ENCODE results near the gene CNTNAP2. TPM values are rescaled to one million over a fixed set of nuclear protein-coding genes. Genes with fewer than 3 reads are reported as not detected.

Gene CNTNAP2
- total and polyA plus RNA-seq, 2 of the 4 experiments (the other 2 are of a cell fraction), result not detected

DNA sequence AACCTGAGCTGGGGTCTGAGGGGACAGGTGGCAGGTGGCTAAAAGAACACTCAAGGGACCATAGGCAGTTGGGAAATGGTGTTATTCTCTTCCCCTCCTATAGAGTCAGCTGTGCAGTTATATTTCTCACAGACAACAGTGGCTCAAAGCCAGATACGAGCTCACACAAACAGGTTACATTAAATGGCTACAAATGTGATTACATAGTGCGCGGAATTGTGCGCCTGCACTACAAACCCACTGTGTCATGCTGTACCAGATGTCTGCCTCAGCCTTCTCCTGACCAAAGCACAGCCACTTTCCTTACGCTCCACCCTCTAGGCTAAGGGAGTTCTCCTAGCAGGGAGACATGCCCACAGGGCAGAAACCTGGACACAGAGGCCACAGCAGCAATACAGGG, 387.2 kb downstream of the CNTNAP2 start:
- H4K91ac ChIP-seq (ENCODE audit: insufficient read depth, low read depth, low read length), result no peak overlapping the region
- WGBS, 2 experiments (ENCODE audit: extremely low coverage in 2 of 2, insufficient read length in 1 of 2), result 83% methylated on average over 3 of the region's 5 CpGs; no CpG with 5 or more reads in 1 of the 2 experiments
- H3K9me3 ChIP-seq (ENCODE audit: control insufficient read depth, insufficient read depth, low read length), result peaks cover 37% of the 10 kb centered on the region
- no peak overlapping the region for H3K14ac ChIP-seq (replicated peaks; ENCODE audit: low read depth, low read length)
- H3K18ac ChIP-seq (ENCODE audit: low read depth, low read length), result no peak overlapping the region
- H2AK5ac ChIP-seq (ENCODE audit: low read depth, low read length), result no peak overlapping the region
- no peak overlapping the region for H3K23ac ChIP-seq (ENCODE audit: low read depth, low read length)
- no peaks in the 10 kb centered on the region for H3K79me1 ChIP-seq (ENCODE audit: low read depth in 1 of 2, low read length in 2 of 2)
- no peak overlapping the region for H3K56ac ChIP-seq (ENCODE audit: extremely low read depth, insufficient read depth, low read length)
- H3K9me1 ChIP-seq (ENCODE audit: insufficient read depth, low read length), result no peaks in the 10 kb centered on the region
- CTCF ChIA-PET, result no interaction called here
- no peak overlapping the region for H2BK5ac ChIP-seq (ENCODE audit: low read depth, low read length, poor library complexity, severe bottlenecking)
- no peaks in the 10 kb centered on the region for H4K20me1 ChIP-seq (ENCODE audit: insufficient read depth, low read length)
- no peak for TF ChIP-seq USF2 (IDR thresholded peaks at IDR 0.05; ENCODE audit: low read depth, low read length)
- no peak for TF ChIP-seq POLR2A (IDR thresholded peaks at IDR 0.05; ENCODE audit: low read depth, low read length)
- TF ChIP-seq NFE2L2 (IDR thresholded peaks at IDR 0.05; ENCODE audit: low read depth, low read length), result no peak
- TF ChIP-seq RCOR1 (IDR thresholded peaks at IDR 0.05; ENCODE audit: insufficient replicate concordance, low read length), result no peak
- no peak for TF ChIP-seq MAFK (IDR thresholded peaks at IDR 0.05; ENCODE audit: low read depth, low read length)
- TF ChIP-seq CHD1 (IDR thresholded peaks at IDR 0.05; ENCODE audit: low read depth, low read length), result no peak
- TF ChIP-seq, protein P1, sequence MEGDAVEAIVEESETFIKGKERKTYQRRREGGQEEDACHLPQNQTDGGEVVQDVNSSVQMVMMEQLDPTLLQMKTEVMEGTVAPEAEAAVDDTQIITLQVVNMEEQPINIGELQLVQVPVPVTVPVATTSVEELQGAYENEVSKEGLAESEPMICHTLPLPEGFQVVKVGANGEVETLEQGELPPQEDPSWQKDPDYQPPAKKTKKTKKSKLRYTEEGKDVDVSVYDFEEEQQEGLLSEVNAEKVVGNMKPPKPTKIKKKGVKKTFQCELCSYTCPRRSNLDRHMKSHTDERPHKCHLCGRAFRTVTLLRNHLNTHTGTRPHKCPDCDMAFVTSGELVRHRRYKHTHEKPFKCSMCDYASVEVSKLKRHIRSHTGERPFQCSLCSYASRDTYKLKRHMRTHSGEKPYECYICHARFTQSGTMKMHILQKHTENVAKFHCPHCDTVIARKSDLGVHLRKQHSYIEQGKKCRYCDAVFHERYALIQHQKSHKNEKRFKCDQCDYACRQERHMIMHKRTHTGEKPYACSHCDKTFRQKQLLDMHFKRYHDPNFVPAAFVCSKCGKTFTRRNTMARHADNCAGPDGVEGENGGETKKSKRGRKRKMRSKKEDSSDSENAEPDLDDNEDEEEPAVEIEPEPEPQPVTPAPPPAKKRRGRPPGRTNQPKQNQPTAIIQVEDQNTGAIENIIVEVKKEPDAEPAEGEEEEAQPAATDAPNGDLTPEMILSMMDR (conservative IDR thresholded peaks at IDR 0.05; ENCODE audit: low read depth, low read length), result no peak
- TF ChIP-seq FOS (IDR thresholded peaks at IDR 0.05; ENCODE audit: low read depth, low read length), result no peak
- TF ChIP-seq SMC3 (IDR thresholded peaks at IDR 0.05; ENCODE audit: low read depth, low read length), result no peak
- TF ChIP-seq CEBPB (IDR thresholded peaks at IDR 0.05; ENCODE audit: low read depth, low read length), result no peak
- no peak for TF ChIP-seq BHLHE40 (IDR thresholded peaks at IDR 0.05; ENCODE audit: low read depth, low read length)
- H2BK15ac ChIP-seq (ENCODE audit: low read depth, low read length), result no peak overlapping the region
- H4K5ac ChIP-seq (ENCODE audit: low read depth, low read length), result no peak overlapping the region
- H4K8ac ChIP-seq (ENCODE audit: low read depth in 2 of 2, low read length in 2 of 2), result no peak overlapping the region
- no peak overlapping the region for H2AFZ ChIP-seq (replicated peaks; ENCODE audit: low read length, poor library complexity)
- no peaks in the 10 kb centered on the region for H3K27me3 ChIP-seq (ENCODE audit: control insufficient read depth, insufficient read depth, low read length)
- POLR2A ChIA-PET (ENCODE audit: unreplicated experiment), result no interaction called here
- no peak overlapping the region for H3K4me2 ChIP-seq (ENCODE audit: low read depth, low read length)
- H3K4me3 ChIP-seq (ENCODE audit: insufficient read depth, low read depth, low read length), result no peak overlapping the region
- H2BK20ac ChIP-seq (ENCODE audit: low read depth, low read length), result no peak overlapping the region
- H3K4ac ChIP-seq (ENCODE audit: low read depth, low read length), result no peak overlapping the region
- no peak overlapping the region for H3K27ac ChIP-seq (ENCODE audit: insufficient read depth, low read length)
- in situ Hi-C loops (cut with MboI; ENCODE audit: low sequenced_read_pairs) (no loop called here), intact Hi-C loops (cut with micrococcal nuclease) (no loop called here), dilution Hi-C loops (cut with HindIII; ENCODE audit: low sequenced_read_pairs, unreplicated experiment) (no loop called here)
- H2BK120ac ChIP-seq (ENCODE audit: low read depth, low read length), result no peak overlapping the region
- H3K4me1 ChIP-seq (ENCODE audit: control insufficient read depth, insufficient read depth, low read length), result no peaks in the 10 kb centered on the region
- BruUV-seq (replicated peaks), result no TSS peak
- DNase-seq (no peak), ATAC-seq (ENCODE audit: low read depth) (no peak)
- no peaks in the 10 kb centered on the region for H3K36me3 ChIP-seq (ENCODE audit: control insufficient read depth, insufficient read depth, low read length)
- no peak overlapping the region for H3K9ac ChIP-seq (ENCODE audit: low read depth, low read length)
- H2AK9ac ChIP-seq (replicated peaks; ENCODE audit: low read depth, low read length, poor library complexity), result no peak overlapping the region
